Gastroesophageal sphincter (tissue), 4 donors: ENCODE measurements around the gene PIK3R5. TPM values are rescaled to one million over a fixed set of nuclear protein-coding genes. Genes with fewer than 3 reads are reported as not detected.
"Not testable (repeated sequence)": the region's sequence is repeated elsewhere in the genome, so short reads cannot be mapped to it uniquely, and the experiment has no call there.

Experiments used
- ATAC-seq: fragments of 150-250 bp; one replicate; pipeline ENCODE4 v1.9.1; 2016; ENCODE audit warnings: mild to moderate bottlenecking, moderate library complexity
- H3K27ac ChIP-seq, 4 donors: fragments of 200-600 bp; sonication (generic) in 3 of 4; 1 replicate in 3 of 4; 2 replicates in 1 of 4; pipeline ENCODE4 v1.5.1; 2016 to 2019
- H3K27me3 ChIP-seq: fragments of 200-600 bp; sonication (generic); one replicate; pipeline ENCODE4 v1.5.1; 2019
- H3K36me3 ChIP-seq, 2 donors: fragments of 200-600 bp; sonication (generic); one replicate each; pipeline ENCODE4 v1.5.1; 2019; ENCODE audit warnings: control low read depth in 1 of 2
- H3K4me1 ChIP-seq, 3 donors: fragments of 200-600 bp; sonication (generic); 1 replicate in 2 of 3; 2 replicates in 1 of 3; pipeline ENCODE4 v1.5.1; 2016 to 2019; ENCODE audit warnings: control low read depth in 2 of 3
- H3K4me3 ChIP-seq, 2 donors: fragments of 200-600 bp; sonication (generic); one replicate each; pipeline ENCODE4 v1.5.1; 2019; ENCODE audit warnings: mild to moderate bottlenecking in 1 of 2, moderate library complexity in 1 of 2
- H3K9me3 ChIP-seq, 3 donors: fragments of 200-600 bp; sonication (generic); one replicate each; pipeline ENCODE4 v1.5.1; 2017 to 2019; ENCODE audit warnings: control low read depth in 2 of 3
- EP300 ChIP-seq: sonication (generic); formaldehyde crosslinking; IDR thresholded peaks from one replicate; pipeline ENCODE4 v1.6.1; 2017; ENCODE audit warnings: antibody characterized with exemption, mild to moderate bottlenecking
- POLR2A ChIP-seq, 2 donors: fragments of 450-650 bp; IDR thresholded peaks; one replicate each; pipeline ENCODE4 v1.6.1; 2017; ENCODE audit warnings: antibody characterized with exemption in 2 of 2, mild to moderate bottlenecking in 2 of 2, moderate library complexity in 1 of 2
- POLR2AphosphoS5 ChIP-seq: sonication (generic); formaldehyde crosslinking; IDR thresholded peaks from one replicate; pipeline ENCODE4 v1.6.1; 2017; ENCODE audit warnings: antibody characterized with exemption
- WGBS, 2 donors: methylation state at CpG; one replicate each; pipeline ENCODE4 v1.1.5; 2018; ENCODE audit warnings: low coverage in 1 of 2; 5-methylcytosine and 5-hydroxymethylcytosine counted together
- total RNA-seq, 4 donors: library from RNA; depleted of rRNA; stranded (reverse); fragments of >200 nt; gene quantifications; one replicate each; pipeline ENCODE4 v1.1.0, GENCODE V29; 2016
- TF ChIP-seq, protein P1 (sequence below), 4 experiments: fragments of 200-600 bp in 2 of 4; fragments of 450-650 bp in 2 of 4; sonication (generic) in 1 of 4; IDR thresholded peaks; one replicate each; pipeline ENCODE4 v1.5.1; 2017 to 2019; ENCODE audit warnings: antibody characterized with exemption in 4 of 4, mild to moderate bottlenecking in 2 of 4, moderate library complexity in 2 of 4

Gene PIK3R5
- total RNA-seq, 4 donors from 2014 or later: 8.9 to 13.1 (median 11.9) TPM

- Histone ChIP-seq H3K4me1 (no peaks in the 10 kb centered on the region), H3K27ac (no peak overlapping the region), H3K4me3 (no peak overlapping the region), H3K27me3 (peaks cover 15% of the 10 kb centered on the region), H3K9me3 (no peaks in the 10 kb centered on the region), H3K36me3 (no peaks in the 10 kb centered on the region)
- TF ChIP-seq POLR2A (IDR thresholded peaks at IDR 0.05): no peak
- TF ChIP-seq POLR2AphosphoS5: no peak
- TF ChIP-seq EP300: no peak
- TF ChIP-seq, protein P1, sequence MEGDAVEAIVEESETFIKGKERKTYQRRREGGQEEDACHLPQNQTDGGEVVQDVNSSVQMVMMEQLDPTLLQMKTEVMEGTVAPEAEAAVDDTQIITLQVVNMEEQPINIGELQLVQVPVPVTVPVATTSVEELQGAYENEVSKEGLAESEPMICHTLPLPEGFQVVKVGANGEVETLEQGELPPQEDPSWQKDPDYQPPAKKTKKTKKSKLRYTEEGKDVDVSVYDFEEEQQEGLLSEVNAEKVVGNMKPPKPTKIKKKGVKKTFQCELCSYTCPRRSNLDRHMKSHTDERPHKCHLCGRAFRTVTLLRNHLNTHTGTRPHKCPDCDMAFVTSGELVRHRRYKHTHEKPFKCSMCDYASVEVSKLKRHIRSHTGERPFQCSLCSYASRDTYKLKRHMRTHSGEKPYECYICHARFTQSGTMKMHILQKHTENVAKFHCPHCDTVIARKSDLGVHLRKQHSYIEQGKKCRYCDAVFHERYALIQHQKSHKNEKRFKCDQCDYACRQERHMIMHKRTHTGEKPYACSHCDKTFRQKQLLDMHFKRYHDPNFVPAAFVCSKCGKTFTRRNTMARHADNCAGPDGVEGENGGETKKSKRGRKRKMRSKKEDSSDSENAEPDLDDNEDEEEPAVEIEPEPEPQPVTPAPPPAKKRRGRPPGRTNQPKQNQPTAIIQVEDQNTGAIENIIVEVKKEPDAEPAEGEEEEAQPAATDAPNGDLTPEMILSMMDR (IDR thresholded peaks at IDR 0.05): no peak
- ATAC-seq: no peak
- WGBS, 2 donors: 27 to 34% methylated on average over 9 to 11 of the region's 14 CpGs
Measured at GRCh38 chr17:8856869-8857575, 108.5 kb downstream of the PIK3R5 start.

- H3K36me3 ChIP-seq, ATAC-seq, H3K4me1 ChIP-seq, H3K4me3 ChIP-seq, H3K27ac ChIP-seq, H3K9me3 ChIP-seq: not testable (repeated sequence)
- peaks cover 23% of the 10 kb centered on the region for H3K27me3 ChIP-seq
- 86% methylated on average over 4 of the region's 6 CpGs; no CpG with 5 or more reads in 1 of the 2 donors for WGBS, 2 donors
Measured at GRCh38 chr17:8856205-8856603, 109.3 kb downstream of the PIK3R5 start.

DNA sequence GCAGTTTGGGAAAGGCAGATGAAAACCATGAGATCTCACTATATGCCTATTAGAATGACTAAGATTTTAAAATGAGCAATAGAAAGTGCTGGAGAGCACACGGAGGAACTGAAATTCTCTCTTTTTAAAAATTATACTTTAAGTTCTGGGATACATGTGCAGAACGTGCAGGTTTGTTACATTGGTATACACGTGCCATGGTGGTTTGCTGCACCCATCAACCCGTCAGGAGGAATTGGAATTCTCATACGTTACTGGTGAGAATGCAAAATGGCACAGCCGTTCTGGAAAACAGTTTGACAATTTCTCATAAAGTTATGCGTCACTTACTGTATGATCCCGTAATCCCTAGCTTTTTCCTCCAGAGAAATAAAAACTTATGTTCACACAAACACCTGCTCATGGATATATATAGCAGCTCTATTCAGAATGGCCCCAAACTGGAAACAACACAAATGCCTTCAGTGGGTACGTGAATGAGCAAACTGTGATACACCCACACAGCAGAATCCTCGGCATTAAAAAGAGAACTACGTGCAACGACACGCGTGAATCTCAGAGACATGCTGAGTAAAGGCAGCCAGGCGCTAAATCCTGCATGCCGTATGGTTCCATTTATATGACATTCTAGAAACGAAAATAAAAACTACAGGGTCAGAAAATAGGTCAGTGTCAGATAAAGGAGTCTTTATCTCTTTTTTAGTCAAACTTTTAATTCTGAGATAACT is 109.9 kb downstream of the PIK3R5 start:
- no peak for TF ChIP-seq POLR2AphosphoS5
- TF ChIP-seq POLR2A (IDR thresholded peaks at IDR 0.05): no peak
- no peak for TF ChIP-seq EP300
- TF ChIP-seq, protein P1 (IDR thresholded peaks at IDR 0.05): no peak
- Histone ChIP-seq H3K36me3 (no peaks in the 10 kb centered on the region), H3K4me1 (no peaks in the 10 kb centered on the region), H3K9me3 (no peaks in the 10 kb centered on the region), H3K4me3 (no peak overlapping the region), H3K27ac (no peak overlapping the region), H3K27me3 (peaks cover 26% of the 10 kb centered on the region)
- no peak for ATAC-seq
- WGBS, 2 donors: 54 to 70% methylated on average over 17 of the region's 17 CpGs

GRCh38 chr17:8851600-8851999 is 113.9 kb downstream of the PIK3R5 start:
- TF ChIP-seq POLR2A (IDR thresholded peaks at IDR 0.05): no peak
- TF ChIP-seq, protein P1 (IDR thresholded peaks at IDR 0.05): no peak
- TF ChIP-seq POLR2AphosphoS5: no peak
- TF ChIP-seq EP300: no peak
- no peaks in the 10 kb centered on the region for H3K36me3 ChIP-seq
- no peaks in the 10 kb centered on the region for H3K9me3 ChIP-seq
- no peak overlapping the region for H3K4me3 ChIP-seq
- peaks cover 26% of the 10 kb centered on the region for H3K27me3 ChIP-seq
- no peak for ATAC-seq
- 90 to 92% methylated on average over 4 to 5 of the region's 5 CpGs for WGBS, 2 donors
- H3K27ac ChIP-seq: no peak overlapping the region
- H3K4me1 ChIP-seq: no peaks in the 10 kb centered on the region

DNA sequence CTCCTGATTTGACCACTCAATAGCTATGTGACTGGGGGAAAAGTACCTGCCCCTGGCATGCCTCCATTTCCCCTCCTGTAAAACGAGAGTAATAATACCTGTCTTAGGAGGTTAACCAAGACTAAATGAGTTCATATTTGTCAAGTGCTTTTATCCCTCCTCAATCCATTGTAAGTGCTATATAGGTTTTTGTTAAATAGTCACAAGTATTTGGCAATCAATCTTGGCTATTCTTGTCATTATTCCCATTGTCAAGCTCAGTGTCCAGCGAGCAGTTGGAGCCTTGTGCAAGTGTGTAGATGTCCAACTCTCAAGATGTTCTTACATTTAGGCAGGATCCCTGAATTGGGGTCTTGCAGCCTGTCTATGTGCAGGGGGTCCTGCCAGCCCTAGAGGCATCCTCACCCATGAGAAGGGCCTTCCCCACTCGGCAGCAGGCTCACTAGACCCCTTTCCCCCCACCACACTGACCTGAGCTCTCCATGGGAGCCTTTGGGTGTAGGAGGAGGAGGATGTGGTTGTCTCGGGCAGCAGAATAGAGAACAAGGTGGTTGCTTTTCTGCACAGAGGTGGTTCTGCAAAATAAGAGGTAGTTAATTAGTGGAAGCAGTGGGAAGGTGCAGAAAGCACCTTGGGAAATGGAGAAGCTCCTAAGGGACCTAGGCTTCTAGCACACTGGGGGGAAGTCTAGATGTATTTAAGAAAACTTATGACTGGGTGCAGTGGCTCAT is 116.0 kb downstream of the PIK3R5 start:
- peaks cover 29% of the 10 kb centered on the region for H3K27me3 ChIP-seq
- TF ChIP-seq EP300: no peak
- no peak for TF ChIP-seq POLR2AphosphoS5
- TF ChIP-seq, protein P1 (IDR thresholded peaks at IDR 0.05): no peak
- TF ChIP-seq POLR2A (IDR thresholded peaks at IDR 0.05): no peak
- no peak overlapping the region for H3K4me3 ChIP-seq
- H3K4me1 ChIP-seq: no peaks in the 10 kb centered on the region
- H3K36me3 ChIP-seq: no peaks in the 10 kb centered on the region
- no peak overlapping the region for H3K27ac ChIP-seq
- WGBS, 2 donors: 75 to 91% methylated on average over 2 to 3 of the region's 4 CpGs
- ATAC-seq: no peak
- H3K9me3 ChIP-seq: no peaks in the 10 kb centered on the region
